HepG2 (cell line): ENCODE results near the gene QRICH2. TPM values are rescaled to one million over a fixed set of nuclear protein-coding genes. Genes with fewer than 3 reads are reported as not detected.
A peak's percentile ranks its signal among the peaks of the same experiment; 100 is the strongest.

ENCODE experiments used
- ATF1 ChIP-seq: IDR thresholded peaks from 2 replicates; pipeline ENCODE4 v1.6.1; 2016; ENCODE audit warnings: mild to moderate bottlenecking, control low read depth
- CENPBD1 ChIP-seq: sonication (generic); formaldehyde crosslinking; IDR thresholded peaks from 2 replicates; pipeline ENCODE4 v1.8.0; 2022; ENCODE audit warnings: missing genetic modification reagents, low read depth, mild to moderate bottlenecking, borderline replicate concordance
- FOXK2 ChIP-seq: fragments of 450-650 bp; IDR thresholded peaks from 2 replicates; pipeline ENCODE4 v1.6.1; 2016
- FOXP1 ChIP-seq, 2 experiments: fragments of 450-650 bp in 1 of 2; IDR thresholded peaks; 2 replicates each; pipeline ENCODE4 v1.6.1; 2017 to 2018; ENCODE audit warnings: antibody characterized with exemption in 1 of 2
- KDM6A ChIP-seq: IDR thresholded peaks from 2 replicates; pipeline ENCODE4 v1.6.1; 2016; ENCODE audit warnings: low read depth
- PAF1 ChIP-seq: IDR thresholded peaks from 2 replicates; pipeline ENCODE4 v1.6.1; 2016; ENCODE audit warnings: missing genetic modification reagents, missing compliant biosample characterization
- PREB ChIP-seq: sonication (generic); formaldehyde crosslinking; IDR thresholded peaks from 2 replicates; pipeline ENCODE4 v1.4.0; 2020; ENCODE audit warnings: missing genetic modification reagents
- PRMT3 ChIP-seq: sonication (generic); formaldehyde crosslinking; IDR thresholded peaks from 2 replicates; pipeline ENCODE4 v1.8.1; 2022; ENCODE audit warnings: low read depth, mild to moderate bottlenecking, moderate library complexity, missing genetic modification reagents, borderline replicate concordance
- RARG ChIP-seq: sonication (generic); formaldehyde crosslinking; IDR thresholded peaks from 2 replicates; pipeline ENCODE4 v1.4.0; 2020; ENCODE audit warnings: low read depth, mild to moderate bottlenecking, missing genetic modification reagents
- RBM39 ChIP-seq: fragments of 200-400 bp; formaldehyde crosslinking; IDR thresholded peaks from one replicate; pipeline ENCODE4 v1.6.1; 2018; ENCODE audit warnings: antibody characterized with exemption, mild to moderate bottlenecking, low read depth, low read length; ENCODE audit not compliant: poor library complexity, severe bottlenecking
- RFXANK ChIP-seq: IDR thresholded peaks from 2 replicates; pipeline ENCODE4 v1.6.1; 2016
- SP1 ChIP-seq, 2 experiments: fragments of 450-650 bp in 1 of 2; sonication (generic) in 1 of 2; formaldehyde crosslinking in 1 of 2; IDR thresholded peaks; 2 replicates each; pipeline versions ENCODE4 v1.4.0 to v1.6.1; 2016 to 2020; ENCODE audit warnings: missing genetic modification reagents in 1 of 2
- ZBTB3 ChIP-seq: sonication (generic); formaldehyde crosslinking; IDR thresholded peaks from 2 replicates; pipeline ENCODE4 v1.4.0; 2020; ENCODE audit warnings: low read depth, mild to moderate bottlenecking, moderate library complexity, missing genetic modification reagents, borderline replicate concordance
- ZBTB44 ChIP-seq: sonication (generic); formaldehyde crosslinking; IDR thresholded peaks from 2 replicates; pipeline ENCODE4 v1.4.0; 2020; ENCODE audit warnings: missing genetic modification reagents
- ZFP36L1 ChIP-seq: sonication (generic); formaldehyde crosslinking; IDR thresholded peaks from 2 replicates; pipeline ENCODE4 v1.8.0; 2022; ENCODE audit warnings: mild to moderate bottlenecking, missing genetic modification reagents, moderate library complexity
- ZFYVE20 ChIP-seq: sonication (generic); formaldehyde crosslinking; IDR thresholded peaks from 2 replicates; pipeline ENCODE4 v1.8.0; 2023; ENCODE audit warnings: low read depth, mild to moderate bottlenecking, moderate library complexity, missing genetic modification reagents, borderline replicate concordance
- ZNF138 ChIP-seq: sonication (generic); formaldehyde crosslinking; IDR thresholded peaks from 2 replicates; pipeline ENCODE4 v1.5.0; 2020; ENCODE audit warnings: mild to moderate bottlenecking, low read depth, missing genetic modification reagents
- ZNF337 ChIP-seq: sonication (generic); formaldehyde crosslinking; IDR thresholded peaks from 2 replicates; pipeline ENCODE4 v1.5.1; 2020; ENCODE audit warnings: missing genetic modification reagents, low read depth, mild to moderate bottlenecking, borderline replicate concordance
- ZNF646 ChIP-seq: sonication (generic); formaldehyde crosslinking; IDR thresholded peaks from 2 replicates; pipeline ENCODE4 v1.9.0; 2021; ENCODE audit warnings: mild to moderate bottlenecking, missing genetic modification reagents
- ZNF746 ChIP-seq: sonication (generic); formaldehyde crosslinking; IDR thresholded peaks from 2 replicates; pipeline ENCODE4 v1.8.0; 2022; ENCODE audit warnings: mild to moderate bottlenecking, missing genetic modification reagents
- ZNF768 ChIP-seq: sonication (generic); formaldehyde crosslinking; IDR thresholded peaks from 2 replicates; pipeline ENCODE4 v1.4.0; 2020; ENCODE audit warnings: missing genetic modification reagents
- ZZZ3 ChIP-seq: sonication (generic); formaldehyde crosslinking; IDR thresholded peaks from 2 replicates; pipeline ENCODE4 v1.4.0; 2020; ENCODE audit warnings: missing genetic modification reagents, mild to moderate bottlenecking, borderline replicate concordance
- polyA plus RNA-seq, 8 experiments: library from polyadenylated mRNA; depleted of rRNA in 3 of 8; stranded (reverse) in 7 of 8; unstranded in 1 of 8; fragments of >200 nt; fragmentation: Illumina TruSeq in 4 of 8; extraction: Trizol in 4 of 8; gene quantifications; 2 replicates each; pipeline versions ENCODE4 v1.2.1 to v1.2.3, GENCODE V29; 2011 to 2016; ENCODE audit warnings: low read depth in 4 of 8, missing spikeins in 1 of 8, mixed read lengths in 1 of 8; ENCODE audit not compliant: insufficient read depth in 1 of 8
- total RNA-seq, 5 experiments: library from RNA; depleted of rRNA; stranded (reverse); fragments of >200 nt; fragmentation: Illumina TruSeq; extraction: Trizol; gene quantifications; 2 replicates each; pipeline ENCODE4 v1.2.3, GENCODE V29; 2016; ENCODE audit warnings: low read depth in 1 of 5

QRICH2 gene
- total and polyA plus RNA-seq, 2 of the 13 experiments (the other 11 are each of a cell fraction or from before 2014, with no cell fraction given): 3.7 to 5.7 TPM

GRCh38 chr17:76354317-76354729 is 46.2 kb upstream of the QRICH2 start (continued):
- TF ChIP-seq ZBTB44: no peak
- 0 out of 2 replicates have a peak, but pooled peaks have one; percentile 11 for TF ChIP-seq ZFP36L1 (CRISPR knock-in tag)
- TF ChIP-seq FOXP1 (IDR thresholded peaks at IDR 0.05): peak; percentile 44; the same call in 1 of the 2 replicates
- TF ChIP-seq FOXP1 (CRISPR knock-in tag; IDR thresholded peaks at IDR 0.05): no peak
- TF ChIP-seq ZBTB3: no peak
- TF ChIP-seq PREB: no peak
- no peak for TF ChIP-seq ZZZ3 (CRISPR knock-in tag)
- TF ChIP-seq CENPBD1 (CRISPR knock-in tag): no peak
- no peak for TF ChIP-seq ZNF746
- TF ChIP-seq ATF1 (CRISPR knock-in tag): 0 out of 2 replicates have a peak, but pooled peaks have one; percentile 1
- peak; percentile 58; the same call in 1 of the 2 replicates for TF ChIP-seq RARG (CRISPR knock-in tag)
- TF ChIP-seq ZNF768 (CRISPR knock-in tag): no peak
- TF ChIP-seq SP1 (IDR thresholded peaks at IDR 0.05): no peak
- no peak for TF ChIP-seq SP1 (CRISPR knock-in tag; IDR thresholded peaks at IDR 0.05)
- no peak for TF ChIP-seq RFXANK (CRISPR knock-in tag)
- TF ChIP-seq PRMT3 (CRISPR knock-in tag): no peak
- peak; percentile 1; the same call in 1 of the 2 replicates for TF ChIP-seq ZNF138
- 0 out of 2 replicates have a peak, but pooled peaks have one; percentile 33 for TF ChIP-seq FOXK2
- TF ChIP-seq KDM6A (CRISPR knock-in tag): 0 out of 2 replicates have a peak, but pooled peaks have one; percentile 0
- no peak for TF ChIP-seq ZFYVE20
- no peak; the same call in 1 of the 2 replicates for TF ChIP-seq ZNF337 (CRISPR knock-in tag)
- TF ChIP-seq RBM39: no peak
- no peak for TF ChIP-seq ZNF646 (CRISPR knock-in tag)
- TF ChIP-seq PAF1: no peak
